NCI-H2081 (cell line): Measurements from ENCODE around the gene NRP1.

Source experiments
- DNase-seq, 2 experiments: peaks; one replicate each; lab custom pipeline; 2025; lab: John Stamatoyannopoulos, UW

Gene NRP1

GRCh38 chr10:33290321-33291052 is 44.0 kb downstream of the NRP1 start:
- DNase-seq, result no peak

DNA sequence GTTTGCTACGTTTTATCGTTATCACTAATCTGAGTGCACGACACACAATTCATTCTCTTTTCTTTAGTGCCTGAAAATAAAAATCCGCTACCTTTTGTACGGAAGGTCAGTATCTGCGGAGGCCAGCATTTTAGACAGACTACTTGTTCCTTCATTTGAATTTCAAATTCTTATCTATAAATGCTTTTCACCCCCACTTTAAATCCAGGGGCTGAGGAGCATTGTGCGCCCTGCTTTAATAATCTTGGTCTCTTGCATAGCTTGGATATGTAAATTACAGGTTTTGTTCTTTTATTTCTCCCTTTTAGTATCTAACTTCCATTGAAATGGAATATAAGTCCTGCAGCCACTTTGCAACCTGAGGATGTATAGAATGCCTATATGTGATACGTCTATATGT is 44.7 kb downstream of the NRP1 start:
- no peak for DNase-seq

- DNase-seq, result no peak
These were observed 46.3 kb downstream of the NRP1 start for GRCh38 chr10:33288127-33288526.

GRCh38 chr10:33287112-33287511 is 47.4 kb downstream of the NRP1 start:
- no peak for DNase-seq

DNA sequence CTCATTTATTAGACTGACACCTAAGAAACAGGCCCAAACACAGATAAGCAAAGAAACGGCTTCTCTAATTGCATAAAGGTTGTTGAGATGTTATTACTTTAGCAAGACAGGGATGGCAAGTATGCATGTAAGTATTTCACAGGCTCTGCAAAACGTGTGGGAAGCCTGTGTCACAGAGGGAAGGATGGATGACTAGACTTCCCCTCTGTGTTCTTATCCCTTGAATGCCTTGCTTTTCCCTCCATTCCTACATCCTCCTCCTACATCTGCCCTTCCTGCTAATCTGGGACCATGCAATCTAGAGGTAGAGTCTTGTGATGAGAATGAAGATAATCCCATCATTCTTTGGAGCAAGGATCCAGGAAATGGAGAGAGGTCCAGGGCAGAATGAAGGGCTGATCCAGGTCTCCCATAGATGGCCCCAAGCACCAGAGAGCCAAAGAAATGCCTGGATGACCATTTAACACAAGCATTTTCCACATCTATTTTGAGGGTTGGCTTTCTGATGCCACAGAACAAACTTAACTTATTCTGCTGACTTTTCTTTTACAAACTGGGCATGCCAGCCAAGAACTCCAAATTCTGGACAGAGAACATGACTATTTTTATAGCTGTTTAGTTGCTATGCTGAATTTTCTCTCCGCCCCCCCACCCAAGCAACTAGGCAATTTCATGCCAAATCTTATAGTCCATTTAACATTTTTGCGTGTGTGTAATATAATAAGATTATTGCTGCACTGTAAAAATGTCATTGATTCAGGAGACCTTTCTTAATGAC is 48.1 kb downstream of the NRP1 start:
- no peak for DNase-seq

DNA sequence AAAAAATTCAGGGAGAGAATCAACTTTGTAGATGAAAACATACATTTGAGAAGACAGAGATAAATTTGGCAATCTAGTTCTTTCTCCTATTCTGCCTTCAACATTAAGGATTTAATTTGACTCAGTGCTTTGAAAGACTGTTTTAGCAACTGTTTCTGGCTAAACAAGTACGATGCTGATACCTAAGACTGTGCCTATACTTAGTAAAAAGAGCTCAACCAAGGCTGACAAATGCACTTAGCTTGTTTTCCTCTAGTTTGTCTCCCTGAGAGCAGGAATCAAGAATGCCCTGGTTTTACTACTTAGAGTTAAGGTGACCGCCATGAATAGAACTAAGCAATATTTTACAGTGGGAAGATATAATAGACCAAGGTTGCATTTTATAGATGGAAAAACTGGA is 49.5 kb downstream of the NRP1 start:
- DNase-seq, result no peak

DNA sequence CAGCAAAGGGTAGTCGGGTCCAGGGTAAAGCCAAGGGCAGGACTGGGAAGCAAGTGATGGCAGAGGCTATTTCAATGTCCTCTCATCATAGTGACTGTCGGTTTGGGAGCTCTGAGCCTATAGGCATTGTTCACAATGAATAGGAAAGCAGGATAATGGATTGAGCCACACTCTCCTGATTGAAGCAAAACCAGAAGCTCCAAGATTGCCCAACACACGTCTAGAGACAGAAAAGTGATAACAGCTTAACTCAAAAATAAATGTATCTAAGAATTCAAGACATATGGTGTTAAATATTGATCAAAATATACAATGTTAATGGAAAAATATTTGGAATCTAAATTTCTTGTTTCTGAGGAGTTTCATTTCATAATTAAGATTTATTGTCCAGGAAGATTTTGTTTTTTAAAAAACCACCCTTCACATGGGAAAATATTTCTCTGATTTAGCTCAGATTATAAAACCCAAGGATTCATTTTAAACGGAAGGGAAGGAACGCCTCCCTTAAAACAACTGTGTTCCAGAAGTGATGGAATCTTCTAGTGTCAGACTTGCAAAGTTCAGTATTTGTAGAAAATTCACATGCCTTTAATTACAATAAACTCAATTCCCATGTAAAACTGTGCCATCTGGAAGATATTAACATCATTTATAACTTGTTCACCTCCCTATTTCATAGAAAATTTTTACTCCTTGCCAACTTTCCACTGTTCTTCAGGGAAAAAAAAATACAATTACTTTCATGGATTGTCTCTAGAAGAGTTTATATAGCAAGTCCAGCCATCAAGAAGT is 54.5 kb downstream of the NRP1 start:
- no peak for DNase-seq

DNA sequence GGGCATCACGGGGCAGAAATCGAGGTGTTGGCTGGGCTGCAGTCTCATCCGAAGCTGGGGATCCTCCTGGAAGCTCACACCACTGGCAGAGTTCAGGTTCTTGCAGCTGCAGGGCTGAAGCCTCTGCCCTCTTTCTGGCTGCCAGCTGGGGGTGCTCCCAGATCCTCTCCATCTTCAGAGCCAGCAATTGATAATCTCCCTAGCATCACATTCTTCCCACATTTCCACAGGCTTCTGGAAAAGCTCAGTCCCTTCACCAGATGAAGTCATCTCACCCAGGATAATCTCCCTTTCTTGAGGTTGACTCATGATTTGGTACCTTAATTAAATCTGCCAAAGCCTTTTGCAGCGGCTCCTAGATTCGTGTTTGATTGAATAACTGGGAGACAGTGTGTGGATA is 55.2 kb downstream of the NRP1 start:
- DNase-seq, result no peak

GRCh38 chr10:33278198-33278597 is 56.3 kb downstream of the NRP1 start:
- no peak for DNase-seq

- DNase-seq, result no peak
These were observed 57.3 kb downstream of the NRP1 start for GRCh38 chr10:33277135-33277536.

GRCh38 chr10:33276282-33276923 is 58.1 kb downstream of the NRP1 start:
- no peak for DNase-seq

GRCh38 chr10:33274096-33274785 is 60.2 kb downstream of the NRP1 start:
- DNase-seq, result no peak

GRCh38 chr10:33273295-33274002 is 61.0 kb downstream of the NRP1 start:
- peak; percentile 60 to 78 for DNase-seq

- DNase-seq, result no peak
These were observed 61.8 kb downstream of the NRP1 start for GRCh38 chr10:33272635-33273034.

DNA sequence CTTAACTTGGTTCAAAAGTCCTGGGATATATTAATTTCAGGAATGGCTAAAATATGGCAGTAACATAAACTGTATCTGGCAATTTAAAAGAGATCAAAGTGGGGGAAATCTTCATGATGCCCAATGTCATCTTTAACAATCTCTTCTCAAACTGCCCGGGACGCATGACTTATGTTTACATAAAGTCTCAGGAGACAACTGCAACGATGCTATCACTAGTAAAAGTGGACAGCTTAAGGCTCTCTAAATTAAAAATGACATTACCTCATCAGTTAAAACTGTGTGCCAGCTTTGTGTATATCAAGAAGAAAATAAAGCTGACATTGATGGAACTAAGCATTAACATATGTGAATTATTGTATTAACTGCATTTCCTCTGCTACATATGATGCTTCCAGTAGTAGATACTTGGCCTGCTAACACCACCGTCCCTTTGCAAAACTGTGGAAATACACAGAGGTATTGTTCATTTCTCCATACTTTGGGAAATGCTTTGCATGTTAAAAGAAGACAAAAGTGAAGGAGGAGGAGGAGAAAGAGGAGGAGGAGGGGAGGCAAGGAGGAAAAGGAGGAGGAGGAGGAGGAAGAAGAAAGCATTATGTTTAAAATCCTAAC is 62.4 kb downstream of the NRP1 start:
- no peak for DNase-seq

GRCh38 chr10:33270971-33271370 is 63.5 kb downstream of the NRP1 start:
- no peak for DNase-seq

GRCh38 chr10:33267708-33268107 is 66.8 kb downstream of the NRP1 start:
- no peak for DNase-seq

DNA sequence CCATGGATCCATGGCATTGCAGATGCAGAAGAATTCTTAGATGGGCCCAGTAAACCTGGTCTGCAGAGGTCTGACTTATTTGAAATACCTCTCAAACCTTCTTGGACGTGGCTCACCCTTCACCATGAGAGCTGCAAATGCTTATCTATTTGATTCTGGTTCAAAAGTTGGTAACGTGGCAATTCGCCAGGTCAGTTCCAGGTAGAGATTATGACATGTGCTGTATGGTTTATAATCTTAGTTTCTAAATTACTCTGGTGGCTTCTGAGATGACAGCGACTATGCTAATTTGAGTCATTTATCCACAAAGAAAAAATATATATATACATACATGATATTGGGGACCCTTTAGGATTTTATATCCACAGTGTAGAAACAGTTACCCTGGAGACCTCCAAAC is 68.8 kb downstream of the NRP1 start:
- DNase-seq, result no peak

DNA sequence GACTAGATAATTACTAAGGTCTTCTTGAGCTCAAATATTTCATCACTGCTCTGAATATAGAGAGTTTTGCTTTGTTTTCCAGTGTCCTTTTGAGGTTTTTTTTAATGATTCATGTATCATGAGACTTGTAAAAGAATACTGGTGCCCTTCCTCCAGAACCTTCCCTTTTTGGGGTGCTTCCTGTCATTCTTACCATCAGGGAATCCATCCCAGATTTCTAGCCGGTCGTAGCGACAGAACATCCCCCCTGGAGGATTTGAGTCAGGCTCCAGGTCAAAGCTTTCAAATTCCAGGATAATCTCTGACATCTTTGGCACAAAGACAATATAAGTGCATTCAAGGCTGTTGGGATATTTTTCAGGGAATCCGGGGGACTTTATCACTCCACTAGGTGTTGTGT is 71.0 kb downstream of the NRP1 start:
- DNase-seq, result no peak

- DNase-seq, result no peak
These were observed 71.6 kb downstream of the NRP1 start for GRCh38 chr10:33262871-33263270.
